Effector memory CD4-positive, alpha-beta T cell (primary cell): ENCODE data around the gene P3H1.
"Not testable (repeated sequence)": the region's sequence is repeated elsewhere in the genome, so short reads cannot be mapped to it uniquely, and the experiment has no call there.

Experiments
- DNase-seq, 3 donors: peaks; one replicate each; pipeline ENCODE4 v3.0.0-alpha.2; 2020
- H3K27ac ChIP-seq: 2 replicates; pipeline ENCODE4 v1.7.0; 2013; ENCODE audit warnings: mild to moderate bottlenecking, low read length, moderate library complexity; ENCODE audit not compliant: insufficient read depth, poor library complexity, severe bottlenecking
- H3K27me3 ChIP-seq: replicated peaks from 2 replicates; pipeline ENCODE4 v1.7.0; 2013; ENCODE audit warnings: mild to moderate bottlenecking, low read length; ENCODE audit not compliant: insufficient read depth, control insufficient read depth, poor library complexity, severe bottlenecking
- H3K36me3 ChIP-seq: 2 replicates; pipeline ENCODE4 v1.7.0; 2013; ENCODE audit warnings: mild to moderate bottlenecking, low read length, moderate library complexity; ENCODE audit not compliant: control insufficient read depth, insufficient read depth
- H3K4me1 ChIP-seq: 2 replicates; pipeline ENCODE4 v1.7.0; 2013; ENCODE audit warnings: low read length, mild to moderate bottlenecking; ENCODE audit not compliant: control insufficient read depth, insufficient read depth, poor library complexity, severe bottlenecking
- H3K4me3 ChIP-seq: 2 replicates; pipeline ENCODE4 v1.7.0; 2013; ENCODE audit warnings: low read length, low read depth, mild to moderate bottlenecking; ENCODE audit not compliant: insufficient read depth, poor library complexity, severe bottlenecking
- H3K9me3 ChIP-seq: 2 replicates; pipeline ENCODE4 v1.7.0; 2013; ENCODE audit warnings: mild to moderate bottlenecking, low read length, moderate library complexity; ENCODE audit not compliant: control insufficient read depth

P3H1 gene

GRCh38 chr1:42714441-42714840, 52.4 kb downstream of the P3H1 start:
- H3K9me3 ChIP-seq: peaks cover 16% of the 10 kb centered on the region
- not testable (repeated sequence) for DNase-seq, H3K27ac ChIP-seq, H3K27me3 ChIP-seq, H3K4me3 ChIP-seq, H3K36me3 ChIP-seq, H3K4me1 ChIP-seq

- Histone ChIP-seq H3K4me3 (no peak overlapping the region), H3K9me3 (peaks cover 16% of the 10 kb centered on the region), H3K4me1 (no peaks in the 10 kb centered on the region), H3K27me3 (no peaks in the 10 kb centered on the region), H3K36me3 (peaks cover 8% of the 10 kb centered on the region), H3K27ac (no peak overlapping the region)
- DNase-seq: no peak
Measured at GRCh38 chr1:42713293-42713692, 53.5 kb downstream of the P3H1 start.

GRCh38 chr1:42712808-42713207, 54.0 kb downstream of the P3H1 start:
- peaks cover 16% of the 10 kb centered on the region for H3K9me3 ChIP-seq
- H3K27ac ChIP-seq, H3K27me3 ChIP-seq, H3K4me3 ChIP-seq, H3K4me1 ChIP-seq, H3K36me3 ChIP-seq, DNase-seq: not testable (repeated sequence)

- H3K27ac ChIP-seq: no peak overlapping the region
- no peaks in the 10 kb centered on the region for H3K9me3 ChIP-seq
- H3K36me3 ChIP-seq: peaks cover 51% of the 10 kb centered on the region
- no peaks in the 10 kb centered on the region for H3K27me3 ChIP-seq
- no peaks in the 10 kb centered on the region for H3K4me1 ChIP-seq
- DNase-seq: no peak
- no peak overlapping the region for H3K4me3 ChIP-seq
Measured at GRCh38 chr1:42703888-42704464, 62.9 kb downstream of the P3H1 start.

- H3K4me1 ChIP-seq: no peaks in the 10 kb centered on the region
- H3K27ac ChIP-seq: no peak overlapping the region
- no peak overlapping the region for H3K4me3 ChIP-seq
- H3K9me3 ChIP-seq: no peaks in the 10 kb centered on the region
- DNase-seq: no peak
- H3K36me3 ChIP-seq: peaks cover 89% of the 10 kb centered on the region
- H3K27me3 ChIP-seq: no peaks in the 10 kb centered on the region
Measured at GRCh38 chr1:42700006-42700405, 66.8 kb downstream of the P3H1 start.

GRCh38 chr1:42698081-42698813, 68.6 kb downstream of the P3H1 start:
- peaks cover 82% of the 10 kb centered on the region for H3K36me3 ChIP-seq
- no peaks in the 10 kb centered on the region for H3K4me1 ChIP-seq
- no peak overlapping the region for H3K4me3 ChIP-seq
- H3K27me3 ChIP-seq: no peaks in the 10 kb centered on the region
- no peaks in the 10 kb centered on the region for H3K9me3 ChIP-seq
- DNase-seq: no peak
- H3K27ac ChIP-seq: no peak overlapping the region
